ENCODE data around the gene FRS2.

GRCh38 chr12:69428351-69429073 lies 41.7 kb upstream of the FRS2 start:
- TF ChIP-seq CEBPB (IDR thresholded peaks at IDR 0.05; ENCODE audit: low read depth, low read length): no peak
- no peak for TF ChIP-seq POLR2A (IDR thresholded peaks at IDR 0.05; ENCODE audit: low read depth, low read length)
- TF ChIP-seq CTCF (conservative IDR thresholded peaks at IDR 0.05; ENCODE audit: low read depth, low read length): no peak
- TF ChIP-seq, protein P1, sequence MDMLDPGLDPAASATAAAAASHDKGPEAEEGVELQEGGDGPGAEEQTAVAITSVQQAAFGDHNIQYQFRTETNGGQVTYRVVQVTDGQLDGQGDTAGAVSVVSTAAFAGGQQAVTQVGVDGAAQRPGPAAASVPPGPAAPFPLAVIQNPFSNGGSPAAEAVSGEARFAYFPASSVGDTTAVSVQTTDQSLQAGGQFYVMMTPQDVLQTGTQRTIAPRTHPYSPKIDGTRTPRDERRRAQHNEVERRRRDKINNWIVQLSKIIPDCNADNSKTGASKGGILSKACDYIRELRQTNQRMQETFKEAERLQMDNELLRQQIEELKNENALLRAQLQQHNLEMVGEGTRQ (IDR thresholded peaks at IDR 0.05; ENCODE audit: low read depth, low read length): no peak
- TF ChIP-seq BHLHE40 (IDR thresholded peaks at IDR 0.05; ENCODE audit: low read depth, low read length): no peak
